Thoracic aorta (tissue), 2 donors: ENCODE data around the gene MAML3. TPM values are rescaled to one million over a fixed set of nuclear protein-coding genes. Genes with fewer than 3 reads are reported as not detected.

Experiments used
- ATAC-seq: fragments of 150-250 bp; one replicate; pipeline ENCODE4 v1.8.0; 2017; ENCODE audit warnings: low read depth; ENCODE audit not compliant: insufficient number of reproducible peaks, low FRiP score
- DNase-seq: peaks from one replicate; pipeline ENCODE4 v3.0.0-alpha.2; 2020; ENCODE audit warnings: low spot score
- H3K27ac ChIP-seq, 2 donors: fragments of 200-600 bp; sonication (generic); 1 replicate in 1 of 2; 2 replicates in 1 of 2; pipeline ENCODE4 v1.5.1; 2016; ENCODE audit warnings: mild to moderate bottlenecking in 2 of 2, moderate library complexity in 2 of 2
- H3K27me3 ChIP-seq: fragments of 200-600 bp; sonication (generic); replicated peaks from 2 replicates; pipeline ENCODE4 v1.6.0; 2016; ENCODE audit warnings: mild to moderate bottlenecking; ENCODE audit not compliant: insufficient read depth
- H3K36me3 ChIP-seq: fragments of 200-600 bp; sonication (generic); one replicate; pipeline ENCODE4 v1.5.1; 2016
- H3K4me1 ChIP-seq, 2 donors: fragments of 200-600 bp; sonication (generic); 1 replicate in 1 of 2; 2 replicates in 1 of 2; pipeline versions ENCODE4 v1.5.1 to v1.6.0; 2016; ENCODE audit warnings: low read depth in 2 of 2, mild to moderate bottlenecking in 1 of 2; ENCODE audit not compliant: control insufficient read depth in 1 of 2
- H3K4me3 ChIP-seq: fragments of 200-600 bp; sonication (generic); 2 replicates; pipeline ENCODE4 v1.5.1; 2016; ENCODE audit warnings: mild to moderate bottlenecking
- H3K9me3 ChIP-seq: fragments of 200-600 bp; sonication (generic); 2 replicates; pipeline ENCODE4 v1.5.1; 2016
- total RNA-seq, 2 donors: library from RNA; depleted of rRNA; stranded (reverse); fragments of >200 nt; gene quantifications; one replicate each; pipeline versions ENCODE4 v1.1.0 to v1.2.3, GENCODE V29; 2016
- TF ChIP-seq, protein P1 (sequence below): fragments of 200-600 bp; sonication (generic); IDR thresholded peaks from one replicate; pipeline ENCODE4 v1.5.1; 2019; ENCODE audit warnings: antibody characterized with exemption

The MAML3 gene
- total RNA-seq, 2 donors from 2014 or later: 7.3 to 14.1 TPM

DNA sequence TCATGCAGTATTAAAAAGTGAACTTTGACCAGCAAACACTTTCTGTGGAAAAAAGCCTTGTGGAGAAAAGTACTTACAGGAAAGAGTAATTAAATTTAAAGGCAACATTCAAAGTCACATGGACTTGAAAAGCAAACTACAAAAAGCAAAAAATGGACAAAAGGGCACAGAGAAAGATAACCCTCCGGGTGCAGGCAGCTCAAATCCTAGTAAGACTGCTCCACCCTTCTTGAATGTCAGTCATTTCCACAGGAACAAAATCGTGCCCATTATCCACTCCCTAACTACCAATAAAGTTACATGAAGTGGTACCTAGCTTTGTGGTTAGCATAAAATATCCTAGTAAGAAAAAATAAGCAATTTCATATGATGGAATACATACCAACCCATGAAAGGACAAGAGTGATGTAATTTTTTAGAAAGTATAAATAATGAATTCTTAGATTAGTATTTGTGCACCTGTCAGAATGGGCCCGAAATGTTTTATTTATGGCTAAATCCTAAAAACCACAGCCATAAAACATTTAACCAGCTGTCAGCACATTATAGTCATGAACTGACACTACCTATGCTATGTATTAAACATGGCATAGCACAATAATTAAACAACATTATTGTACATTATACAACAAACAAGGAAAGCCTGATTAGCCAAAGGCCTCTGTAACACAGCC is 43.3 kb downstream of the MAML3 start:
- TF ChIP-seq, protein P1, sequence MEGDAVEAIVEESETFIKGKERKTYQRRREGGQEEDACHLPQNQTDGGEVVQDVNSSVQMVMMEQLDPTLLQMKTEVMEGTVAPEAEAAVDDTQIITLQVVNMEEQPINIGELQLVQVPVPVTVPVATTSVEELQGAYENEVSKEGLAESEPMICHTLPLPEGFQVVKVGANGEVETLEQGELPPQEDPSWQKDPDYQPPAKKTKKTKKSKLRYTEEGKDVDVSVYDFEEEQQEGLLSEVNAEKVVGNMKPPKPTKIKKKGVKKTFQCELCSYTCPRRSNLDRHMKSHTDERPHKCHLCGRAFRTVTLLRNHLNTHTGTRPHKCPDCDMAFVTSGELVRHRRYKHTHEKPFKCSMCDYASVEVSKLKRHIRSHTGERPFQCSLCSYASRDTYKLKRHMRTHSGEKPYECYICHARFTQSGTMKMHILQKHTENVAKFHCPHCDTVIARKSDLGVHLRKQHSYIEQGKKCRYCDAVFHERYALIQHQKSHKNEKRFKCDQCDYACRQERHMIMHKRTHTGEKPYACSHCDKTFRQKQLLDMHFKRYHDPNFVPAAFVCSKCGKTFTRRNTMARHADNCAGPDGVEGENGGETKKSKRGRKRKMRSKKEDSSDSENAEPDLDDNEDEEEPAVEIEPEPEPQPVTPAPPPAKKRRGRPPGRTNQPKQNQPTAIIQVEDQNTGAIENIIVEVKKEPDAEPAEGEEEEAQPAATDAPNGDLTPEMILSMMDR: no peak
- Histone ChIP-seq H3K27me3 (no peaks in the 10 kb centered on the region), H3K4me3 (no peak overlapping the region), H3K27ac (no peak overlapping the region), H3K4me1 (no peaks in the 10 kb centered on the region), H3K9me3 (no peaks in the 10 kb centered on the region), H3K36me3 (no peaks in the 10 kb centered on the region)
- DNase-seq (no peak), ATAC-seq (no peak)

- ATAC-seq (no peak), DNase-seq (no peak)
- Histone ChIP-seq H3K36me3 (no peaks in the 10 kb centered on the region), H3K4me1 (no peaks in the 10 kb centered on the region), H3K9me3 (no peaks in the 10 kb centered on the region), H3K4me3 (no peak overlapping the region), H3K27me3 (no peaks in the 10 kb centered on the region), H3K27ac (no peak overlapping the region)
- TF ChIP-seq, protein P1: no peak
Observed at GRCh38 chr4:140109737-140110136, 44.2 kb downstream of the MAML3 start.

- Histone ChIP-seq H3K27ac (no peak overlapping the region), H3K27me3 (no peaks in the 10 kb centered on the region), H3K9me3 (no peaks in the 10 kb centered on the region), H3K36me3 (no peaks in the 10 kb centered on the region), H3K4me1 (no peaks in the 10 kb centered on the region), H3K4me3 (no peak overlapping the region)
- DNase-seq: no peak
- ATAC-seq: no peak
- TF ChIP-seq, protein P1: no peak
Observed at GRCh38 chr4:140109292-140109691, 44.7 kb downstream of the MAML3 start.

DNA sequence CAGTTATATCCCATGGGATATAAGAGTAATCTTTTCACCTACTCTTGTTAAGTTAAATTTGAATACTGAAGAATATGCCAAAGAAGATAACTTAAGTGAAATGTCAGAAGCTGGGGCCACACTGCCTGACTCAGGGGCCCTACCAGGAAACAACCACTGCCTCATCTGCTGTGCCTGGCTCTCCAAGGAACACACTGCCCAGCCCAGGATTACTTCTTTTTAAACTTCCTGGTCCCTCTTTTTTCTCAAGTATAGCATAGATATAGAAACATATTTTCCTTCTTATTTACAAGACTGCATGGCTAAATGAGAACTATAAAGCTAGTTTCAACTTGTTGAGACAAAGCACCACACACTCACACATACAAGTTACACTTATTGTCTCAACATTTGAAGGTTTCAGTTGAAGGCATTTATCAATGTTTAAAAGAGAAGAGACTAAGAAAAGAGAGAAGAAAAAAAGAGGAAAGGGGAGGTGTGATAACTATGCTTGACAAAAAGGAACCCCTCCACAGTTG is 45.2 kb downstream of the MAML3 start:
- no peaks in the 10 kb centered on the region for H3K4me1 ChIP-seq
- no peak for ATAC-seq
- H3K9me3 ChIP-seq: no peaks in the 10 kb centered on the region
- DNase-seq: no peak
- H3K36me3 ChIP-seq: no peaks in the 10 kb centered on the region
- no peak overlapping the region for H3K4me3 ChIP-seq
- H3K27me3 ChIP-seq: no peaks in the 10 kb centered on the region
- TF ChIP-seq, protein P1: no peak
- H3K27ac ChIP-seq: no peak overlapping the region

GRCh38 chr4:140108243-140108642 is 45.7 kb downstream of the MAML3 start:
- TF ChIP-seq, protein P1: no peak
- Histone ChIP-seq H3K4me1 (no peaks in the 10 kb centered on the region), H3K36me3 (no peaks in the 10 kb centered on the region), H3K27me3 (no peaks in the 10 kb centered on the region), H3K9me3 (no peaks in the 10 kb centered on the region), H3K27ac (no peak overlapping the region), H3K4me3 (no peak overlapping the region)
- ATAC-seq (no peak), DNase-seq (no peak)
